Loucy (cell line): ENCODE measurements around the gene TRIP4.

ENCODE experiments used
- EZH2phosphoT487 ChIP-seq: fragments of 200-600 bp; IDR thresholded peaks from 2 replicates; pipeline ENCODE4 v1.6.1; 2018; ENCODE audit warnings: antibody characterized with exemption, mild to moderate bottlenecking, moderate library complexity, borderline replicate concordance
- TF ChIP-seq, protein P1 (sequence below): fragments of 200-600 bp; sonication (generic); conservative IDR thresholded peaks from 2 replicates; pipeline ENCODE4 v1.5.1; 2014; ENCODE audit warnings: mild to moderate bottlenecking, antibody characterized with exemption, low read length

DNA sequence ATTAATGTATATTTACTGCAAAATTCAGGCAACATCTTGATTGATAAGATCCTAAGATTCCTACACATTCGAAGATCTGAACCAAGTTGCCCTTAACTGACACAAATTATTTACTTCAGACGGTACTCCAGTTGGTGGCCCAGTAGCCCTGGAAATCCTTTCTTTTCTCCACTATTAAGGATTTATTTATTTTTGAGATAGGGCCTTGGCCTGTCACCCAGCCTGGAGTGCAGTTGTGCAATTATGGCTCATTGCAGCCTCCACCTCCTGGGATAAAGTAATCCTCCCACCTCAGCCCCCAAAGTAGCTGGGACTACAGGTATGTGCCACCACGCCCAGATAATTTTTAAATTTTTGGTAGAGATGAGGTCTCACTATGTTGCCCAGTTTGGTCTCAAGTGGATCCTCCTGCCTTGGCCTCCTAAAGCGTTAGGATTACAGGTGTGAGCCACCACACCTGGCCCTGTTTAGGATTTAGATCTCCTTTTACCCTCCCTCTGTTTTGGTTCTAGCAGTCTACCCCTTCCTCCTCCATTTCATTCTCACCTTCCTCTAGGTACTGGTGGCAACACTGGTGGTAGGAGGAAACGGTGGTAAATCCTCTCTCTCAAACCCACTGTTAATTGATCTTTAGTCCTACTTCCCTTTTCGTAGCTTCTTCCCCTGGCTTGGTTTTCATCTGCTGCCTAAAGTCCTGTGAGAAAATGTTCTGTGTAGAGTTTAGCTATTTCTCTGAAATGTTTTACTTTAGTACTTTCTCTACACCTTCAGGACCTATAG lies 60.1 kb downstream of the TRIP4 start:
- TF ChIP-seq, protein P1, sequence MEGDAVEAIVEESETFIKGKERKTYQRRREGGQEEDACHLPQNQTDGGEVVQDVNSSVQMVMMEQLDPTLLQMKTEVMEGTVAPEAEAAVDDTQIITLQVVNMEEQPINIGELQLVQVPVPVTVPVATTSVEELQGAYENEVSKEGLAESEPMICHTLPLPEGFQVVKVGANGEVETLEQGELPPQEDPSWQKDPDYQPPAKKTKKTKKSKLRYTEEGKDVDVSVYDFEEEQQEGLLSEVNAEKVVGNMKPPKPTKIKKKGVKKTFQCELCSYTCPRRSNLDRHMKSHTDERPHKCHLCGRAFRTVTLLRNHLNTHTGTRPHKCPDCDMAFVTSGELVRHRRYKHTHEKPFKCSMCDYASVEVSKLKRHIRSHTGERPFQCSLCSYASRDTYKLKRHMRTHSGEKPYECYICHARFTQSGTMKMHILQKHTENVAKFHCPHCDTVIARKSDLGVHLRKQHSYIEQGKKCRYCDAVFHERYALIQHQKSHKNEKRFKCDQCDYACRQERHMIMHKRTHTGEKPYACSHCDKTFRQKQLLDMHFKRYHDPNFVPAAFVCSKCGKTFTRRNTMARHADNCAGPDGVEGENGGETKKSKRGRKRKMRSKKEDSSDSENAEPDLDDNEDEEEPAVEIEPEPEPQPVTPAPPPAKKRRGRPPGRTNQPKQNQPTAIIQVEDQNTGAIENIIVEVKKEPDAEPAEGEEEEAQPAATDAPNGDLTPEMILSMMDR = no peak
- TF ChIP-seq EZH2phosphoT487 = no peak
